Measurements from ENCODE around the gene ETV6. TPM values are rescaled to one million over a fixed set of nuclear protein-coding genes. Genes with fewer than 3 reads are reported as not detected.

ETV6 gene
- total RNA-seq, 1 experiment from 2014 or later: 17.2 TPM

DNA sequence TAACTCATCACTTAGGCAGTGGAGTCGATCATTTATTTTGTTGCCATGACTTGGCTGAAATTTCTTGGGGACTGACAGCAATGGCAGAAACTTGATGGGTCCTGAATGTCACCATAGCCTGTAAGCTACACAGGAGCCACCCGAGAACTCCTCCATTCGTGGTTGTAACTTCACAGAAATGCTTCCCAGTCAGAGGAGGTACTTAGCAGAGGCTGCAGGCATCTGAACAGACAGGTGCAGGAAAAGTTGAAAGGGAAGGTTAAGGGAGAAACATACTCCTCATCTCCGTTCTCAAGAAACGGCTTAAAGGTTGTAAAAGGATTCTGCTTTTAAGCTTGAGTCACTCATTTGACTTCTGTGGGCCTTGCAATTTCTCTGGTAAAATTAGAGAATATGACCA is 47.7 kb downstream of the ETV6 start:
- in situ Hi-C loops (cut with HindIII; ENCODE audit: low pct_unique_long_range_greater_than_20kb, low sequenced_read_pairs) (no loop called here), intact Hi-C loops (cut with micrococcal nuclease; ENCODE audit: unreplicated experiment) (no loop called here)
- Histone ChIP-seq H3K4me1 (ENCODE audit: control insufficient read depth, insufficient read depth, low read length) (no peaks in the 10 kb centered on the region), H3K36me3 (ENCODE audit: control insufficient read depth, insufficient read depth, low read length) (no peaks in the 10 kb centered on the region), H3K4me3 (ENCODE audit: low read depth in 2 of 2, low read length in 2 of 2) (no peak overlapping the region), H3K9me3 (ENCODE audit: control insufficient read depth, insufficient read depth, low read depth, low read length) (no peaks in the 10 kb centered on the region), H3K27me3 (ENCODE audit: control insufficient read depth, insufficient read depth, low read length) (no peaks in the 10 kb centered on the region), H3K27ac (ENCODE audit: low read length) (no peak overlapping the region)
- ChIA-PET POLR2A (no interaction called here), CTCF (no interaction called here)
- TF ChIP-seq TCF7L2 (IDR thresholded peaks at IDR 0.05; ENCODE audit: low read depth, low read length) (no peak), POLR2AphosphoS5 (IDR thresholded peaks at IDR 0.05; ENCODE audit: low read depth, low read length) (no peak), SIN3A (IDR thresholded peaks at IDR 0.05; ENCODE audit: borderline replicate concordance, insufficient read depth, low read depth, low read length) (no peak)
- TF ChIP-seq, protein P1, sequence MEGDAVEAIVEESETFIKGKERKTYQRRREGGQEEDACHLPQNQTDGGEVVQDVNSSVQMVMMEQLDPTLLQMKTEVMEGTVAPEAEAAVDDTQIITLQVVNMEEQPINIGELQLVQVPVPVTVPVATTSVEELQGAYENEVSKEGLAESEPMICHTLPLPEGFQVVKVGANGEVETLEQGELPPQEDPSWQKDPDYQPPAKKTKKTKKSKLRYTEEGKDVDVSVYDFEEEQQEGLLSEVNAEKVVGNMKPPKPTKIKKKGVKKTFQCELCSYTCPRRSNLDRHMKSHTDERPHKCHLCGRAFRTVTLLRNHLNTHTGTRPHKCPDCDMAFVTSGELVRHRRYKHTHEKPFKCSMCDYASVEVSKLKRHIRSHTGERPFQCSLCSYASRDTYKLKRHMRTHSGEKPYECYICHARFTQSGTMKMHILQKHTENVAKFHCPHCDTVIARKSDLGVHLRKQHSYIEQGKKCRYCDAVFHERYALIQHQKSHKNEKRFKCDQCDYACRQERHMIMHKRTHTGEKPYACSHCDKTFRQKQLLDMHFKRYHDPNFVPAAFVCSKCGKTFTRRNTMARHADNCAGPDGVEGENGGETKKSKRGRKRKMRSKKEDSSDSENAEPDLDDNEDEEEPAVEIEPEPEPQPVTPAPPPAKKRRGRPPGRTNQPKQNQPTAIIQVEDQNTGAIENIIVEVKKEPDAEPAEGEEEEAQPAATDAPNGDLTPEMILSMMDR (IDR thresholded peaks at IDR 0.05): no peak
- TF ChIP-seq, protein P2, sequence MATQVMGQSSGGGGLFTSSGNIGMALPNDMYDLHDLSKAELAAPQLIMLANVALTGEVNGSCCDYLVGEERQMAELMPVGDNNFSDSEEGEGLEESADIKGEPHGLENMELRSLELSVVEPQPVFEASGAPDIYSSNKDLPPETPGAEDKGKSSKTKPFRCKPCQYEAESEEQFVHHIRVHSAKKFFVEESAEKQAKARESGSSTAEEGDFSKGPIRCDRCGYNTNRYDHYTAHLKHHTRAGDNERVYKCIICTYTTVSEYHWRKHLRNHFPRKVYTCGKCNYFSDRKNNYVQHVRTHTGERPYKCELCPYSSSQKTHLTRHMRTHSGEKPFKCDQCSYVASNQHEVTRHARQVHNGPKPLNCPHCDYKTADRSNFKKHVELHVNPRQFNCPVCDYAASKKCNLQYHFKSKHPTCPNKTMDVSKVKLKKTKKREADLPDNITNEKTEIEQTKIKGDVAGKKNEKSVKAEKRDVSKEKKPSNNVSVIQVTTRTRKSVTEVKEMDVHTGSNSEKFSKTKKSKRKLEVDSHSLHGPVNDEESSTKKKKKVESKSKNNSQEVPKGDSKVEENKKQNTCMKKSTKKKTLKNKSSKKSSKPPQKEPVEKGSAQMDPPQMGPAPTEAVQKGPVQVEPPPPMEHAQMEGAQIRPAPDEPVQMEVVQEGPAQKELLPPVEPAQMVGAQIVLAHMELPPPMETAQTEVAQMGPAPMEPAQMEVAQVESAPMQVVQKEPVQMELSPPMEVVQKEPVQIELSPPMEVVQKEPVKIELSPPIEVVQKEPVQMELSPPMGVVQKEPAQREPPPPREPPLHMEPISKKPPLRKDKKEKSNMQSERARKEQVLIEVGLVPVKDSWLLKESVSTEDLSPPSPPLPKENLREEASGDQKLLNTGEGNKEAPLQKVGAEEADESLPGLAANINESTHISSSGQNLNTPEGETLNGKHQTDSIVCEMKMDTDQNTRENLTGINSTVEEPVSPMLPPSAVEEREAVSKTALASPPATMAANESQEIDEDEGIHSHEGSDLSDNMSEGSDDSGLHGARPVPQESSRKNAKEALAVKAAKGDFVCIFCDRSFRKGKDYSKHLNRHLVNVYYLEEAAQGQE (IDR thresholded peaks at IDR 0.05; ENCODE audit: insufficient read depth in 1 of 2, low read depth in 2 of 2, low read length in 1 of 2): no peak
- DNase-seq (ENCODE audit: low read depth, low spot score): no peak
- ATAC-seq: no peak
- no TSS peak for BruUV-seq (replicated peaks)

DNA sequence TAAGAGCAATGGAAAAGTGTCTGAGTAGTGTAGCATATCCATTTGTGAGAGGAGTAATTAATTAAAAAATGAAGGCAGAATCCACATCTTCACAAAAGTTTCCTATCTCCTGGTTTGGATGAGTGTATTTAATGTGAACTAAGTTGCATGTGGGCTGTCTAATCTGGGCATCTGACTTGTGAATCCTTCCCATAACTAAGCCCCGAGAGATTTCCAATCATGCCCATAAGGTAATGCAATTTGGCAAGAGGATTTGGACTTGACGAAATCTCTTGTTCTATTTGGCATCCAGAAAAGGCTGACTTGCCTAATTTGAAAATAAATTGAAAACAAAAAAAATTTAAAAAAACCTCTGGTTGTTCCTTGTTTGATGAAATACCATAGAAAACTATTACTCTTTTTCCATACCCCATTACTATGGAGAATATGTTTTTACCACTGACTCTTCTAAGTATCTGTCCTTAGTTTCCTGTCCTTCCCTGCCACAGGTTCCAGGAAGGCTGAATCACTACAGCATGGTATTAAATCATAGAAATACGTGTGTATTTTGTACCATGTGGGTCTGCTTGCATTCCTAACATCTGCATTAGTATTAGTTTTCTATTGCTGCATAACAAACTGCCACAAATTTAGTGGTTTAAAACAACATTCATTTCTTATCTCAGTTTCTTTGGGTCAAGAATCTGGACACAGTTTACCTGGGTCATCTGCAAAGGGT is 48.4 kb downstream of the ETV6 start:
- ATAC-seq (no peak), DNase-seq (ENCODE audit: low read depth, low spot score) (no peak)
- no peaks in the 10 kb centered on the region for H3K9me3 ChIP-seq (ENCODE audit: control insufficient read depth, insufficient read depth, low read depth, low read length)
- no peaks in the 10 kb centered on the region for H3K4me1 ChIP-seq (ENCODE audit: control insufficient read depth, insufficient read depth, low read length)
- no peak overlapping the region for H3K4me3 ChIP-seq (ENCODE audit: low read depth in 2 of 2, low read length in 2 of 2)
- TF ChIP-seq, protein P1 (IDR thresholded peaks at IDR 0.05): no peak
- TF ChIP-seq SIN3A (IDR thresholded peaks at IDR 0.05; ENCODE audit: borderline replicate concordance, insufficient read depth, low read depth, low read length): no peak
- TF ChIP-seq TCF7L2 (IDR thresholded peaks at IDR 0.05; ENCODE audit: low read depth, low read length): no peak
- no peak for TF ChIP-seq POLR2AphosphoS5 (IDR thresholded peaks at IDR 0.05; ENCODE audit: low read depth, low read length)
- TF ChIP-seq, protein P2 (IDR thresholded peaks at IDR 0.05; ENCODE audit: insufficient read depth in 1 of 2, low read depth in 2 of 2, low read length in 1 of 2): no peak
- in situ Hi-C loops (cut with HindIII; ENCODE audit: low pct_unique_long_range_greater_than_20kb, low sequenced_read_pairs) (no loop called here), intact Hi-C loops (cut with micrococcal nuclease; ENCODE audit: unreplicated experiment) (no loop called here)
- POLR2A ChIA-PET: no interaction called here
- H3K27me3 ChIP-seq (ENCODE audit: control insufficient read depth, insufficient read depth, low read length): no peaks in the 10 kb centered on the region
- CTCF ChIA-PET: no interaction called here
- BruUV-seq (replicated peaks): no TSS peak
- no peaks in the 10 kb centered on the region for H3K36me3 ChIP-seq (ENCODE audit: control insufficient read depth, insufficient read depth, low read length)
- H3K27ac ChIP-seq (ENCODE audit: low read length): no peak overlapping the region

Data from Panc1 (cell line).